HL-60/S4 treated with phorbol 12-myristate 13-acetate at 8.2 ng/mL for 4 days and 3 days (cell line): ENCODE measurements around the gene HEXIM2.

Experiments used
- in situ Hi-C: fragments of 300-500 bp; cut with MboI; formaldehyde crosslinking; loops from 2 replicates; pipeline ENCODE4 v1.15.0; 2022; ENCODE audit warnings: low sequenced_read_pairs

The HEXIM2 gene

DNA sequence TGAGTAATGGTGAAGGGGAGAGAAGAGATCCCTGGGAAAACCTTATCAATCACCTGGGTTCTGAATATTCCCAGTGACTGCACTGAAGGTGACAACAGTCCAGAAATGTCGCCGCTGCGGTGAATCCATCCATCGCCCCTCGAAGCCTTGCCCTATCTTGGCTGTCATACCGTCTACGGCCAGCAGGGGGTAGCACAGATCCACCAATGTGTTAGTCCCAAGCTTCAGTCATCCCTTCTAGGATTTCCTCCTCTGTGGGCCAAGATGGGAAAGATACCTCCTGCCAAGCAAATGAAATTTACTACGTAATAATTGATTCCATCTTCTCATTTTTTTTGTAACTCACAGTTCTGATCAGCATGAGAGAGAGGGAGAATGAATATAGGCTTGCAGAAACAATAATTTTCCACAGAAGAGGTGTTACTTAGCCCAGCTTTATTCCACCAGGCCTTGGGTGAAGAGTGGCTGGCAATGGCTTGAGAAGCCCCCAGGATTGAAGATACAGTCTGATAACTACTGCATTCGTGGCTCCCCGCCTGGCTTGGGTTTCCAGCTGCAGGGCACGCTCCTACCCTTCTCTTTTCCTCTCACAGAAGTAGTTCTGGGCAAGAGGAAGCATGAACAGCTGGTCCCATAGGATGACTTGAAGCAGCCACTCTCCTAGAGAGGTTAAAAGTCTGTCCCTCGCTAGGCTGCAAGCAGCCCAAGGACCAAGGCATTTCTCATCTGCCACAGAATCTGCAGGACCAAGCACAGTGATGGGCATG is 57.4 kb downstream of the HEXIM2 start:
- in situ Hi-C loops = loop anchor here (10.0 kb wide), 1 partner anchor 166 kb away; no protein-coding TSS in a partner anchor
